Liver (tissue), 9 donors: Measurements from ENCODE around the gene AOPEP. TPM values are rescaled to one million over a fixed set of nuclear protein-coding genes. Genes with fewer than 3 reads are reported as not detected.

Experiments used
- DNase-seq: peaks from one replicate; pipeline ENCODE4 v3.0.0-alpha.2; 2017; ENCODE audit warnings: low spot score
- H3K27ac ChIP-seq, 2 donors: one replicate each; pipeline ENCODE4 v1.7.0; 2013; ENCODE audit warnings: inconsistent platforms in 2 of 2, low read length in 2 of 2, control low read depth in 1 of 2, low read depth in 1 of 2, mild to moderate bottlenecking in 1 of 2
- H3K27me3 ChIP-seq, 4 donors: one replicate each; pipeline versions ENCODE4 v1.6.1 to v1.7.0; 2013; ENCODE audit warnings: low read length in 3 of 4, inconsistent platforms in 1 of 4, mild to moderate bottlenecking in 1 of 4, moderate library complexity in 1 of 4; ENCODE audit not compliant: control insufficient read depth in 4 of 4, insufficient read depth in 4 of 4
- H3K36me3 ChIP-seq, 4 donors: one replicate each; pipeline versions ENCODE4 v1.6.1 to v1.7.0; 2013; ENCODE audit warnings: low read length in 3 of 4, mild to moderate bottlenecking in 3 of 4, low read depth in 1 of 4, moderate library complexity in 1 of 4; ENCODE audit not compliant: control insufficient read depth in 4 of 4, insufficient read depth in 3 of 4
- H3K4me1 ChIP-seq, 4 donors: one replicate each; pipeline versions ENCODE4 v1.6.1 to v1.7.0; 2013; ENCODE audit warnings: low read length in 3 of 4, mild to moderate bottlenecking in 3 of 4, moderate library complexity in 1 of 4; ENCODE audit not compliant: control insufficient read depth in 4 of 4, insufficient read depth in 4 of 4
- H3K4me3 ChIP-seq, 3 donors: one replicate each; pipeline versions ENCODE4 v1.6.1 to v1.7.0; 2013; ENCODE audit warnings: low read length in 3 of 3, control low read depth in 1 of 3, low read depth in 1 of 3, mild to moderate bottlenecking in 1 of 3
- H3K9ac ChIP-seq, 2 donors: one replicate each; pipeline ENCODE4 v1.7.0; 2013; ENCODE audit warnings: low read length in 2 of 2, mild to moderate bottlenecking in 2 of 2, moderate library complexity in 2 of 2, control low read depth in 1 of 2, low read depth in 1 of 2
- H3K9me3 ChIP-seq, 4 donors: one replicate each; pipeline versions ENCODE4 v1.6.1 to v1.7.0; 2013; ENCODE audit warnings: low read length in 3 of 4; ENCODE audit not compliant: control insufficient read depth in 4 of 4
- ATF3 ChIP-seq: IDR thresholded peaks from 2 replicates; pipeline ENCODE4 v1.6.1; 2016; ENCODE audit warnings: antibody characterized with exemption
- CTCF ChIP-seq: fragments of 150-350 bp; IDR thresholded peaks from 2 replicates; pipeline ENCODE4 v1.5.1; 2017; ENCODE audit warnings: improper control_type of control experiment, low read depth, low read length; ENCODE audit not compliant: missing input control
- EGR1 ChIP-seq, 2 donors: IDR thresholded peaks; 2 replicates each; pipeline ENCODE4 v1.6.1; 2016 to 2018; ENCODE audit warnings: antibody characterized with exemption in 2 of 2, low read depth in 2 of 2
- FOXA1 ChIP-seq: IDR thresholded peaks from 2 replicates; pipeline ENCODE4 v1.6.1; 2016; ENCODE audit warnings: antibody characterized with exemption
- FOXA2 ChIP-seq: IDR thresholded peaks from 2 replicates; pipeline ENCODE4 v1.6.1; 2016; ENCODE audit warnings: antibody characterized with exemption
- GABPA ChIP-seq, 2 donors: IDR thresholded peaks in 1 of 2; conservative IDR thresholded peaks in 1 of 2; 2 replicates each; pipeline ENCODE4 v1.6.1; 2016; ENCODE audit warnings: antibody characterized with exemption in 2 of 2, mild to moderate bottlenecking in 1 of 2, moderate library complexity in 1 of 2
- HNF4A ChIP-seq, 2 donors: conservative IDR thresholded peaks; 2 replicates each; pipeline ENCODE4 v1.6.1; 2016; ENCODE audit warnings: antibody characterized with exemption in 2 of 2, mild to moderate bottlenecking in 2 of 2
- HNF4G ChIP-seq: IDR thresholded peaks from 2 replicates; pipeline ENCODE4 v1.6.1; 2016; ENCODE audit warnings: antibody characterized with exemption
- JUND ChIP-seq, 2 donors: IDR thresholded peaks; 2 replicates each; pipeline ENCODE4 v1.6.1; 2016; ENCODE audit warnings: antibody characterized with exemption in 2 of 2
- MAX ChIP-seq: IDR thresholded peaks from 2 replicates; pipeline ENCODE4 v1.6.1; 2016; ENCODE audit warnings: antibody characterized with exemption
- NR2F2 ChIP-seq: IDR thresholded peaks from 2 replicates; pipeline ENCODE4 v1.6.1; 2016; ENCODE audit warnings: antibody characterized with exemption
- RAD21 ChIP-seq, 2 donors: IDR thresholded peaks; 2 replicates each; pipeline ENCODE4 v1.6.1; 2016; ENCODE audit warnings: antibody characterized with exemption in 2 of 2, mild to moderate bottlenecking in 2 of 2
- REST ChIP-seq: IDR thresholded peaks from 2 replicates; pipeline ENCODE4 v1.6.1; 2016; ENCODE audit warnings: antibody characterized with exemption, mild to moderate bottlenecking
- RXRA ChIP-seq, 2 donors: IDR thresholded peaks; 2 replicates each; pipeline ENCODE4 v1.6.1; 2017 to 2018; ENCODE audit warnings: antibody characterized with exemption in 2 of 2, mild to moderate bottlenecking in 1 of 2
- SP1 ChIP-seq: IDR thresholded peaks from 2 replicates; pipeline ENCODE4 v1.6.1; 2018; ENCODE audit warnings: antibody characterized with exemption, mild to moderate bottlenecking
- TAF1 ChIP-seq: conservative IDR thresholded peaks from 2 replicates; pipeline ENCODE4 v1.6.1; 2016; ENCODE audit warnings: antibody characterized with exemption, mild to moderate bottlenecking
- YY1 ChIP-seq: IDR thresholded peaks from 2 replicates; pipeline ENCODE4 v1.6.1; 2016; ENCODE audit warnings: antibody characterized with exemption, mild to moderate bottlenecking
- ZBTB33 ChIP-seq: IDR thresholded peaks from 2 replicates; pipeline ENCODE4 v1.6.1; 2016; ENCODE audit warnings: antibody characterized with exemption
- WGBS: extraction: QIAGEN DNeasy Blood & Tissue Kit; methylation state at CpG from one replicate; pipeline ENCODE4 v1.1.7; 2013; 5-methylcytosine and 5-hydroxymethylcytosine counted together
- polyA plus RNA-seq, 2 donors: library from polyadenylated mRNA; stranded (reverse) in 1 of 2; unstranded in 1 of 2; fragments of 200-250 nt in 1 of 2; fragments of >200 nt in 1 of 2; fragmentation: Nextera tagmentation in 1 of 2; extraction: Ambion mirVana in 1 of 2; gene quantifications; one replicate each; pipeline versions ENCODE4 v1.2.1 to v1.2.3, GENCODE V29; 2013 to 2015
- total RNA-seq, 2 donors: library from RNA; depleted of rRNA; stranded (reverse); fragments of >200 nt; gene quantifications; one replicate each; pipeline ENCODE4 v1.2.3, GENCODE V29; 2014
- donor health status: healthy.
- donor health status: healthy.
- donor health status: healthy.
- donor health status: healthy.
- donor health status: healthy.

The AOPEP gene
- total and polyA plus RNA-seq, 4 donors, result 22.2 to 77.1 (median 34.8) TPM

GRCh38 chr9:95036676-95037075 lies 310.2 kb downstream of the AOPEP start:
- Histone ChIP-seq H3K9ac (no peak overlapping the region), H3K27me3 (no peaks in the 10 kb centered on the region), H3K9me3 (no peaks in the 10 kb centered on the region), H3K36me3 (peaks cover 6 to 49% (median 22%) of the 10 kb centered on the region in 4 donors), H3K4me3 (no peak overlapping the region), H3K4me1 (peaks cover 2 to 32% (median 9%) of the 10 kb centered on the region in 4 donors), H3K27ac (no peak overlapping the region)
- WGBS, result 96% methylated on average over 2 of the region's 2 CpGs
- DNase-seq, result no peak
- TF ChIP-seq CTCF (no peak), MAX (no peak), ZBTB33 (no peak), REST (no peak), EGR1 (IDR thresholded peaks at IDR 0.05; ENCODE audit: low read depth in 2 of 2) (no peak), HNF4G (no peak), TAF1 (no peak), FOXA2 (no peak), FOXA1 (no peak), RAD21 (IDR thresholded peaks at IDR 0.05) (no peak), NR2F2 (no peak), ATF3 (no peak), RXRA (IDR thresholded peaks at IDR 0.05) (no peak), JUND (IDR thresholded peaks at IDR 0.05) (no peak), HNF4A (conservative IDR thresholded peaks at IDR 0.05) (no peak), GABPA (IDR thresholded peaks at IDR 0.05 in 1 of 2, conservative IDR thresholded peaks at IDR 0.05 in 1 of 2) (no peak), SP1 (no peak), YY1 (no peak)
